ENCODE results near the gene NUDT6.
"Not testable (repeated sequence)": the region's sequence is repeated elsewhere in the genome, so short reads cannot be mapped to it uniquely, and the experiment has no call there.

NUDT6 gene

DNA sequence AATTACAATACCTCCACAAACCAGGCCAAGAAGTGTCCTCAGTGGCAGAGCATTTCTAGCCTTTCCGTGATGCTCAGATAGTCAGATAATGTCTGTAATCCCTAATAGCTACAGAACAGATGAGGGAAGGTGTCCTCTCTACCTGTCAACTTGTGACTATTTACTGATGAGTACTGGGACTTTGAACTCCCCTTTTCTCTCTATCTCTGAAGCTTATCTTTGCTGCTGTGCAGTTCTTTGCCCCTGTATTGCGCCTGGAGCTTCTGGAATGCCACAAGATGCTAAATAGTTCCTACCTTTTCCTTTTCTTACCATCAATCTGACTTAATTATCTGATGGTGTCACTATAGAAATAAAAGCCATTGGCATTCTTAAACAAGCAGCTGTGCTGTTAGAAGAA lies 65.2 kb downstream of the NUDT6 start:
- DNase-seq (ENCODE audit: low spot score): no peak
- in situ Hi-C loops (cut with MboI; ENCODE audit: low sequenced_read_pairs, unreplicated experiment): no loop called here
- no peak for TF ChIP-seq CTCF (IDR thresholded peaks at IDR 0.05; ENCODE audit: borderline replicate concordance, control extremely low read depth, extremely low read depth, insufficient read depth, missing control alignments)

DNA sequence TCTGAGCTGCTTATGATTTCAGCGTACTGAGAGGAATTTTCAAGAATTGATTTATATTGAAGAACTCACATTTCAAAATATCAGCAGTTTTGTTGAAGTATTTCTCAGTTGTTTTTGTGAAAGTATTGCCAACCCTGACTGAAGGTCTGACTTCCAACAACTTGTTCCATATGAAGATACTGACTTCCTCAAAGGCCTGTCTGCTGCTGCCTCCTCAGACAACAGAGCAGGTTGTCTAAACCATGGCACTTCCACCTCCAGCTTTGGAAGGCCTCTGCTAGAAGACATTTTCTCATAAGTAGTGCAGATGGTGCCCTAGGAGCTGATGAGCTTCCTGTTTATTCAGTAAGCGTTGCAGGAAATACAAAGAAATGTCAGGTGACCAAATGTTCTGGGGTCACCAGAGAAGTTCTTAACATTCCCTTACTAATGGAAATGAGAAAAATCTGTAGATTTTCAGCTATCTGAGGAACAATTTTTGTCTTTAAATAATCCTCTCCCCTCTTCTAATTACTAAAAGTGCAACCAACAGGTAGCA lies 67.0 kb downstream of the NUDT6 start:
- TF ChIP-seq CTCF (IDR thresholded peaks at IDR 0.05; ENCODE audit: borderline replicate concordance, control extremely low read depth, extremely low read depth, insufficient read depth, missing control alignments): no peak
- in situ Hi-C loops (cut with MboI; ENCODE audit: low sequenced_read_pairs, unreplicated experiment): no loop called here
- DNase-seq (ENCODE audit: low spot score): no peak

GRCh38 chr4:122854447-122855352 lies 67.7 kb downstream of the NUDT6 start:
- in situ Hi-C loops (cut with MboI; ENCODE audit: low sequenced_read_pairs, unreplicated experiment): no loop called here
- no peak for TF ChIP-seq CTCF (IDR thresholded peaks at IDR 0.05; ENCODE audit: borderline replicate concordance, control extremely low read depth, extremely low read depth, insufficient read depth, missing control alignments)
- no peak for DNase-seq (ENCODE audit: low spot score)

- in situ Hi-C loops (cut with MboI; ENCODE audit: low sequenced_read_pairs, unreplicated experiment): no loop called here
- DNase-seq (ENCODE audit: low spot score): no peak
- TF ChIP-seq CTCF (IDR thresholded peaks at IDR 0.05; ENCODE audit: borderline replicate concordance, control extremely low read depth, extremely low read depth, insufficient read depth, missing control alignments): no peak
Observed at GRCh38 chr4:122851568-122851967, 70.8 kb downstream of the NUDT6 start.

DNA sequence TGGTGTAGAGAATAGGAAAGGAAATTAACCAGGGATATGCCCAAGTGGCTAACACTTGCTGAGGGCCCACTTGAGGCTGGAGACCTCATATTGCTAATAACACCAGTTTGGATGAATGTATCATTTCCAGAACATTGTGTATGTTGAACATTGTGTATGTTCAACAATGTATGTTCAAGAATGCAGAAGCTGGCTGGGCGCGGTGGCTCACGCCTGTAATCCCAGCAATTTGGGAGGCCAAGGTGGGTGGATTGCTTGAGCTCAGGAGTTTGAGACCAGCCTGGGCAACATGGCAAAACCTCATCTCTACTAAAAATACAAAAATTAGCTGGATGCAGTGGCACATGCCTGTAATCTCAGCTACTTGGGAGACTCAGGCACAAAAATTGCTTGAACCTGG lies 72.6 kb downstream of the NUDT6 start:
- DNase-seq (ENCODE audit: low spot score); in situ Hi-C loops (cut with MboI; ENCODE audit: low sequenced_read_pairs, unreplicated experiment): not testable (repeated sequence)

DNA sequence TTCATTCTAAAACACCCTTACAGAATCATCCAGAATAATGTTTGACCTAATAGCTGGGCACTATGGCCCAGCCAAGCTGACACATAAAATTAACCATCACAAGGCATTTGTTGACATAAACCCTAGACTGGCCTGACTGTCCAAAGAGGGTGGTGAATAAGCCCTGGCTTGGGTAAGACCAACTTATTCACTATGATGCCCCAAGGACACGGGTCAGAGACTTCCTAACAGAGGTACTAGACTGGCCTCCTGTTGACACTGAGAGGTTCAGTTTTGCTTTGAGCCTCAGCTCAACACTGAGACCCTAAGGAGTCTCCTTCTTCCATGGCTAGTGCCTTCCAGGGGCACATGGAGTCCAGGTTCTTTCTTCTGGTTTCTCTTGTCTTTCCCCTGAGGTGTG lies 74.5 kb downstream of the NUDT6 start:
- no peak for TF ChIP-seq CTCF (IDR thresholded peaks at IDR 0.05; ENCODE audit: borderline replicate concordance, control extremely low read depth, extremely low read depth, insufficient read depth, missing control alignments)
- in situ Hi-C loops (cut with MboI; ENCODE audit: low sequenced_read_pairs, unreplicated experiment): no loop called here
- DNase-seq (ENCODE audit: low spot score): no peak

DNA sequence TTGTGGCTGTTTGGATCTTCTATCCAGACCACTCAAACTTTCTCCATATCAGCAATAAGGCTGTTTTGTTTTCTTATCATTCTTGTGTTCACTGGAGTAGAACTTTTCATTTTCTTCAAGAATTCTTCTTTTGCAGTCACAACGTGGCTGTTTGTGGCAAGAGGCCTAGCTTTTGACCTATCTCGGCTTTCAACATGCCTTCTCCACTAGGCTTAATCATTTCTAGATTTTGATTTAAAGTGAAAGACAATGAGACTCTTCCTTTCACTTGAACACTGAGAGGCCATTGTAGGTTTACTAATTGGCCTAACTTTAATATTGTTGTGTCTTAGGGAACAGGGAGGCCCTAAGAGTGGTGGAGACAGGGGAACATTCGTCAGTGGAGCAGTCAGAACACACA lies 76.6 kb downstream of the NUDT6 start:
- TF ChIP-seq CTCF (IDR thresholded peaks at IDR 0.05; ENCODE audit: borderline replicate concordance, control extremely low read depth, extremely low read depth, insufficient read depth, missing control alignments): no peak
- no peak for DNase-seq (ENCODE audit: low spot score)
- in situ Hi-C loops (cut with MboI; ENCODE audit: low sequenced_read_pairs, unreplicated experiment): no loop called here

Measured in GM13976 (cell line).